NT2/D1 (cell line): ENCODE measurements around the gene SLC38A10.

Experiments
- SUZ12 ChIP-seq: IDR thresholded peaks from 2 replicates; pipeline ENCODE4 v1.6.1; 2011; ENCODE audit not compliant: insufficient read length, insufficient read depth; ENCODE audit errors: extremely low read depth
- YY1 ChIP-seq: IDR thresholded peaks from 2 replicates; pipeline ENCODE4 v1.6.1; 2011; ENCODE audit not compliant: insufficient read length, insufficient read depth
- ZNF274 ChIP-seq: IDR thresholded peaks from 2 replicates; pipeline ENCODE4 v1.6.1; 2011; ENCODE audit warnings: mild to moderate bottlenecking, low read depth, low read length

DNA sequence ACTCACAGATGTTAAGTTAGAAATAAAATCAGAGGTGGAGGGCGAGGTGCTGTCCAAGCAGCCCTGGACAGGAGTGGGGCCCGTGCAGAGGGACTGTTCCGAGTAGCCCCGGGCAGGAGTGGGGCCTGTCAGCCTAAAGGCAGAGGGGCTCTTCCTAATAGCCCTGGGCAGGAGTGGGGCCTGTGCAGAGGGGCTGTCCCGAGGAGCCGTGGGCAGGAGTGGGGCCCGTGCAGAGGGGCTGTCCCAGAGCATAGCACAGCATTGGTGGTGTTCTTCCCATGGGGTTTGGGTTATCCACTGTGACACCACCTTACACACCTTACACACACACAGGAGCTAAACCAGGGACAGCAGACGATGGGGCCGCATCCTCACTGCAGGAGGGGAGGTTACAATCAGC lies 82.7 kb downstream of the SLC38A10 start:
- no peak for TF ChIP-seq SUZ12
- no peak for TF ChIP-seq YY1
- no peak for TF ChIP-seq ZNF274
